Astrocyte (in vitro differentiated cells and primary cell): ENCODE measurements around the gene TMEM179. TPM values are rescaled to one million over a fixed set of nuclear protein-coding genes. Genes with fewer than 3 reads are reported as not detected.

Experiments
- DNase-seq: peaks from one replicate; pipeline ENCODE4 v3.0.0-alpha.2; 2010; ENCODE audit warnings: low read depth
- FAIRE-seq: peaks from 2 replicates; lab custom pipeline; 2011; peaks lifted over from hg19 to GRCh38; lab: Jason Lieb, UNC
- H2AFZ ChIP-seq: 2 replicates; pipeline ENCODE4 v1.6.0; 2012; ENCODE audit warnings: low read depth, low read length, inconsistent platforms
- H3K27ac ChIP-seq: 2 replicates; pipeline ENCODE4 v1.5.1; 2011; ENCODE audit warnings: low read depth, low read length, inconsistent platforms
- H3K27me3 ChIP-seq: 2 replicates; pipeline ENCODE4 v1.6.0; 2011; ENCODE audit warnings: low read length, inconsistent platforms; ENCODE audit not compliant: insufficient read depth
- H3K36me3 ChIP-seq: 2 replicates; pipeline ENCODE4 v1.5.1; 2011; ENCODE audit warnings: low read length, inconsistent platforms; ENCODE audit not compliant: insufficient read depth
- H3K4me1 ChIP-seq: 2 replicates; pipeline ENCODE4 v1.5.1; 2011; ENCODE audit warnings: low read length, inconsistent platforms; ENCODE audit not compliant: insufficient read depth
- H3K4me2 ChIP-seq: 2 replicates; pipeline ENCODE4 v1.6.0; 2012; ENCODE audit warnings: low read length, inconsistent platforms
- H3K4me3 ChIP-seq: 2 replicates; pipeline ENCODE4 v1.5.1; 2011; ENCODE audit warnings: low read depth, mild to moderate bottlenecking, low read length, inconsistent platforms; ENCODE audit not compliant: insufficient read depth
- H3K79me2 ChIP-seq: 2 replicates; pipeline ENCODE4 v1.6.0; 2012; ENCODE audit warnings: mild to moderate bottlenecking, low read length, inconsistent platforms; ENCODE audit not compliant: insufficient read depth
- H3K9ac ChIP-seq: 2 replicates; pipeline ENCODE4 v1.6.0; 2012; ENCODE audit warnings: mild to moderate bottlenecking, low read length, inconsistent platforms
- H3K9me3 ChIP-seq: 2 replicates; pipeline ENCODE4 v1.5.1; 2012; ENCODE audit warnings: low read depth, mild to moderate bottlenecking, low read length, inconsistent platforms; ENCODE audit not compliant: insufficient read depth
- H4K20me1 ChIP-seq: 2 replicates; pipeline ENCODE4 v1.6.0; 2012; ENCODE audit warnings: low read length, inconsistent platforms; ENCODE audit not compliant: insufficient read depth
- H3K27ac Mint-ChIP-seq: one replicate; pipeline ENCODE4 v1.8.0; 2021; ENCODE audit warnings: mild to moderate bottlenecking, mixed read lengths; ENCODE audit not compliant: unreplicated experiment
- H3K27me3 Mint-ChIP-seq: one replicate; pipeline ENCODE4 v1.8.0; 2021; ENCODE audit warnings: low read depth, mixed read lengths; ENCODE audit not compliant: unreplicated experiment
- H3K36me3 Mint-ChIP-seq: one replicate; pipeline ENCODE4 v1.8.0; 2021; ENCODE audit warnings: low read depth, mixed read lengths; ENCODE audit not compliant: unreplicated experiment
- H3K4me1 Mint-ChIP-seq: one replicate; pipeline ENCODE4 v1.8.0; 2021; ENCODE audit warnings: low read depth, mixed read lengths; ENCODE audit not compliant: unreplicated experiment
- H3K4me3 Mint-ChIP-seq: one replicate; pipeline ENCODE4 v1.8.0; 2021; ENCODE audit warnings: mild to moderate bottlenecking, moderate library complexity, mixed read lengths; ENCODE audit not compliant: unreplicated experiment
- H3K9me3 Mint-ChIP-seq: one replicate; pipeline ENCODE4 v1.8.0; 2021; ENCODE audit warnings: mild to moderate bottlenecking, mixed read lengths; ENCODE audit not compliant: unreplicated experiment
- CTCF ChIP-seq: IDR thresholded peaks from 2 replicates; pipeline ENCODE4 v1.5.1; 2011; ENCODE audit warnings: low read depth, mild to moderate bottlenecking, inconsistent platforms, low read length, moderate library complexity; ENCODE audit not compliant: insufficient read depth
- EZH2 ChIP-seq: IDR thresholded peaks from 2 replicates; pipeline ENCODE4 v1.6.1; 2012; ENCODE audit warnings: mild to moderate bottlenecking, low read length, inconsistent platforms; ENCODE audit not compliant: insufficient read depth
- total RNA-seq: library from RNA; stranded (reverse); gene quantifications from 2 replicates; pipeline ENCODE4 v1.2.1, GENCODE V29; 2021

TMEM179 gene
- total RNA-seq, 1 donor from 2014 or later, result 0.82 TPM

DNA sequence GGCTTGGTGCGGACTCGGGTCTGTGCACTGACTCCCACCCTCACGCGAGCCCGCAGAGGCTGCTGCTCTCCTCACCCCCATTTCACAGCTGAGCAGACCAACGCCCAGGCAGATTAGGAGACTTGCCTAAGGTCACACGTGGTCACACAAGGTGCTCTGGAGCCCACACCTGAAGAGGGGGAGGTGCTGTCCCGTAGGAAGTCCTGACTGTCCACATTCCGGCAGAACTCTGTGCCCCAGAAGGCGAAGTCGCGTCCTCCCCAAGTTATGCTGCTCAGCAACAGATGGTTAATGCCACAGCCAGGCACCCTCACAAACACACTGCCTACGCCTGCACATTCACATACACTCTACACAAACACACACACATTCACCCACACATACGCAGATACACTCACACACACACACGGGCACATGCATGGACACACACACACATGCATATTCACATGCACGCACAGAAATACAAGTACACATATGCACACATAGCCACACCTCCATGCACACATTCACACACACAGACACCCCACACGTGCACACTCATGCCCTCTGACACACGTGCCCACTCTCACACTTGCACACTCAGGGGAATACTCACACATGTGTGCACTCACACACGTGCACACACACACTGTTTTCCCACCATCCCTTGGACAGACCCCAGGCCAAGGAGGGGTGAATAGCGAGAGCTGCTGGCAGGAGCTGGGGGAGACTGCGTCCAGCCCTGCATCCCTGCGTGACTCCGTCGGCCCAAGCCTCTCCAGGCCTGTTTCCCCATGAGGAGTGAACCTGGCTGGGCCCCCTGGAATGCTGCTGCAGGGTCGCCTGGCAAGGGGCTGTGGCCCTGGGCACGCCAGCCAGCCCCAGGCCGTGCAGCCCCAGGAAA, 20.9 kb downstream of the TMEM179 start:
- no peaks in the 10 kb centered on the region for H3K9me3 Mint-ChIP-seq
- Histone ChIP-seq H2AFZ (no peak overlapping the region), H3K9ac (no peak overlapping the region), H3K79me2 (no peaks in the 10 kb centered on the region), H3K9me3 (no peaks in the 10 kb centered on the region), H4K20me1 (no peaks in the 10 kb centered on the region), H3K4me1 (no peaks in the 10 kb centered on the region), H3K36me3 (no peaks in the 10 kb centered on the region), H3K4me2 (no peak overlapping the region), H3K27me3 (no peaks in the 10 kb centered on the region), H3K27ac (no peak overlapping the region), H3K4me3 (no peak overlapping the region)
- H3K4me3 Mint-ChIP-seq, result no peak overlapping the region
- H3K27me3 Mint-ChIP-seq, result peaks cover 23% of the 10 kb centered on the region
- H3K4me1 Mint-ChIP-seq, result no peaks in the 10 kb centered on the region
- no peak for DNase-seq
- H3K36me3 Mint-ChIP-seq, result no peaks in the 10 kb centered on the region
- FAIRE-seq, result no peak
- no peak overlapping the region for H3K27ac Mint-ChIP-seq
- TF ChIP-seq CTCF (no peak), EZH2 (no peak)

DNA sequence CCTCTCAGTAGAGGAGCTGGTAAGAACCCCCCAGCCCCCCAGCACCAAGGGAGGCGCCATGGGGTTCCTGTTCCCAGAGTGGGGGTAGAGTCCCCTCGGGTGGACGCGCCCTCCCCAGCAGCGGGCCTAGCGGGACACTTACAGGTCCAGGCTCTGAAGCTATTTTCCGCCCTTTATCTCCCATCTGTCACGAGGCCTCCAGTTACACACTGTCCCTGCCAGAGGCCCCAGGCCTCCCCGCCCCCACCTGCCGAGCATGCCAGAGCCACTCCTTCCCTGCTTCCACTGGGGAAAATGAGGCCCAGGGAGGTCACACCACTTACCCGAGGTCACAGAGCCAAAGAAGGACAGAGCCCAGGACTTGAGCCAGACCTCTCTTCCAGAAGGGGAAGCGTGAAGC, 21.9 kb downstream of the TMEM179 start:
- Histone ChIP-seq H3K4me2 (no peak overlapping the region), H4K20me1 (no peaks in the 10 kb centered on the region), H3K4me3 (no peak overlapping the region), H3K79me2 (no peaks in the 10 kb centered on the region), H2AFZ (no peak overlapping the region), H3K9ac (no peak overlapping the region), H3K9me3 (no peaks in the 10 kb centered on the region), H3K27ac (no peak overlapping the region), H3K4me1 (no peaks in the 10 kb centered on the region), H3K36me3 (no peaks in the 10 kb centered on the region), H3K27me3 (no peaks in the 10 kb centered on the region)
- DNase-seq, result no peak
- Mint-ChIP-seq H3K4me3 (no peak overlapping the region), H3K27ac (no peak overlapping the region), H3K4me1 (no peaks in the 10 kb centered on the region), H3K27me3 (peaks cover 23% of the 10 kb centered on the region), H3K9me3 (no peaks in the 10 kb centered on the region), H3K36me3 (no peaks in the 10 kb centered on the region)
- no peak for FAIRE-seq
- no peak for TF ChIP-seq CTCF
- no peak for TF ChIP-seq EZH2

- Histone ChIP-seq H3K4me3 (no peak overlapping the region), H3K4me2 (no peak overlapping the region), H2AFZ (no peak overlapping the region), H3K36me3 (no peaks in the 10 kb centered on the region), H3K4me1 (no peaks in the 10 kb centered on the region), H3K27ac (no peak overlapping the region), H3K9ac (no peak overlapping the region), H4K20me1 (no peaks in the 10 kb centered on the region), H3K9me3 (no peaks in the 10 kb centered on the region), H3K27me3 (no peaks in the 10 kb centered on the region), H3K79me2 (no peaks in the 10 kb centered on the region)
- Mint-ChIP-seq H3K4me3 (no peak overlapping the region), H3K36me3 (no peaks in the 10 kb centered on the region), H3K4me1 (no peaks in the 10 kb centered on the region), H3K27ac (no peak overlapping the region), H3K9me3 (no peaks in the 10 kb centered on the region), H3K27me3 (peaks cover 26% of the 10 kb centered on the region)
- DNase-seq (no peak), FAIRE-seq (no peak)
- no peak for TF ChIP-seq CTCF
- TF ChIP-seq EZH2, result no peak
Measured at GRCh38 chr14:104582005-104582404, 22.6 kb downstream of the TMEM179 start.
